NCI-H2107 (cell line): Measurements from ENCODE around the gene CYTH2.

ENCODE experiments used
- DNase-seq: peaks from one replicate; lab custom pipeline; 2025; lab: John Stamatoyannopoulos, UW

The CYTH2 gene, protein sequence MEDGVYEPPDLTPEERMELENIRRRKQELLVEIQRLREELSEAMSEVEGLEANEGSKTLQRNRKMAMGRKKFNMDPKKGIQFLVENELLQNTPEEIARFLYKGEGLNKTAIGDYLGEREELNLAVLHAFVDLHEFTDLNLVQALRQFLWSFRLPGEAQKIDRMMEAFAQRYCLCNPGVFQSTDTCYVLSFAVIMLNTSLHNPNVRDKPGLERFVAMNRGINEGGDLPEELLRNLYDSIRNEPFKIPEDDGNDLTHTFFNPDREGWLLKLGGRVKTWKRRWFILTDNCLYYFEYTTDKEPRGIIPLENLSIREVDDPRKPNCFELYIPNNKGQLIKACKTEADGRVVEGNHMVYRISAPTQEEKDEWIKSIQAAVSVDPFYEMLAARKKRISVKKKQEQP

DNA sequence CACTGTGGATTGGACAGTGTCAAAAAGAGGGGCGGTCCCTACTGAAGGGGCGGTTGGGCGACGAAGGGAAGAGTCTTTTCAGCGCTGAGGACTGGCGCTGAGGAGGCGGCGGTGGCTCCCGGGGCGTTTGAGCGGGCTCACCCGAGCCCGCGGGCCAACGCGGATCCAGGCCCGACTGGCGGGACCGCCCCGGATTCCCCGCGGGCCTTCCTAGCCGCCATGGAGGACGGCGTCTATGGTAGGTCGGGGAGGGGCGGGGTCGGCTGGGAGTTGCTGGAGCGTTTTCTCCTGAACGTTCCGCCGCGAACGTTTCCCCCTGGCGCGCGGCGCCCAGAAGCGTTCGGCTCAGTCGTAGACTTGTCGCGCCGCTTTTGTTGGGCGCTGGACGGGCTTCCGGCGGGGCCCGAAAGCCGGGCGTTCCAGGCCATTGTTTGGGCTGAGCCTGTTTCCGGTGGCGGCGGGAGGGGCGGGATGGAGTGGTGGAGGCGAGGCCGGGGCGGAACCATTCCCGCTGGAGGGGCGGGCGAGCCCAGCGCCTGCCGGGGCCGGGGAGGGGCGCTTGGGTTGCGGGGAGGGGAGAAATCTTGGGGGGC lies at the start of gene CYTH2:
CYTH2 (plus strand) TSS at position 81 of the 593 bp plus-strand sequence; CDS start at position 220, 139 bp downstream.
- peak; percentile 32 for DNase-seq

DNA sequence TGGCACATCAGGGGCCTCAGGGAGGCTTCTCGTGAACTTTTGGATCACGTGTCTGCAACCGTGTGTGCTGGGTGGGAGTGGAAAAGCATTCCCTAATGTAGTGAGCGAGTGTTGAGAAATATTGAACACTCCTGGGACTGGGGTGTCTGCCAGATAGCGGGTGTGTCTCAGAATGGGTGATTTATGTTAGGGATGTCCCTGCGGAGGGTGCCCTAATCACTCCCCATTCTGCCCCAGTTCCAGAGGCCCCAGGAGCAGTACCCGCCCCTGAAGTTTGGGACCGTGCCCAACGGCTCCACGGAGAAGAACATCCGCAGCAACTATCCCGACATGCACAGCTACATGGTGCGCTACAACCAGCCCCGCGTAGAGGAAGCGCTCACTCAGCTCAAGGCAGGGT lies 47.6 kb upstream of the CYTH2 start:
- DNase-seq: no peak

- DNase-seq: no peak
Observed at GRCh38 chr19:48424694-48425219, 44.4 kb upstream of the CYTH2 start.

DNA sequence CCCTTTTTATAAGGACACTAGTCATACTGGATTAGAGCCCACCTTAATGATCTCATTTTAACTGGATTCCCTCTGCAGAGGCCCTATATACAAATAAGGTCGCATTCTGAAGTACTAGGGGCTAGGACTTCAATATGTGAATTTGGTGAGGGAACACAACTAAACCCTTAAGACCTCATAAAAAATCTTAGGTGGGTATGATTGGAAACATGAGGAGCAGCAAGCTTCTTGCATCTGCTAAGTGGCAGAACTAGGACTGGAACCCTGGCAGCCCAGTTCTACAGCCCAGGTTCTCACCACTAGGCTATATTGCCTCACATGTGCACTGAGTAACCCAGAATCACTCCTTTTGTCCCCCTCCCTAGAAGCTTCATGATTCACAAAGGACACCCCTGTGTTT lies 40.5 kb upstream of the CYTH2 start:
- no peak for DNase-seq

GRCh38 chr19:48433337-48433736 lies 35.8 kb upstream of the CYTH2 start:
- no peak for DNase-seq

GRCh38 chr19:48436586-48436985 lies 32.6 kb upstream of the CYTH2 start:
- no peak for DNase-seq

- no peak for DNase-seq
Observed at GRCh38 chr19:48441360-48442050, 27.7 kb upstream of the CYTH2 start.

DNA sequence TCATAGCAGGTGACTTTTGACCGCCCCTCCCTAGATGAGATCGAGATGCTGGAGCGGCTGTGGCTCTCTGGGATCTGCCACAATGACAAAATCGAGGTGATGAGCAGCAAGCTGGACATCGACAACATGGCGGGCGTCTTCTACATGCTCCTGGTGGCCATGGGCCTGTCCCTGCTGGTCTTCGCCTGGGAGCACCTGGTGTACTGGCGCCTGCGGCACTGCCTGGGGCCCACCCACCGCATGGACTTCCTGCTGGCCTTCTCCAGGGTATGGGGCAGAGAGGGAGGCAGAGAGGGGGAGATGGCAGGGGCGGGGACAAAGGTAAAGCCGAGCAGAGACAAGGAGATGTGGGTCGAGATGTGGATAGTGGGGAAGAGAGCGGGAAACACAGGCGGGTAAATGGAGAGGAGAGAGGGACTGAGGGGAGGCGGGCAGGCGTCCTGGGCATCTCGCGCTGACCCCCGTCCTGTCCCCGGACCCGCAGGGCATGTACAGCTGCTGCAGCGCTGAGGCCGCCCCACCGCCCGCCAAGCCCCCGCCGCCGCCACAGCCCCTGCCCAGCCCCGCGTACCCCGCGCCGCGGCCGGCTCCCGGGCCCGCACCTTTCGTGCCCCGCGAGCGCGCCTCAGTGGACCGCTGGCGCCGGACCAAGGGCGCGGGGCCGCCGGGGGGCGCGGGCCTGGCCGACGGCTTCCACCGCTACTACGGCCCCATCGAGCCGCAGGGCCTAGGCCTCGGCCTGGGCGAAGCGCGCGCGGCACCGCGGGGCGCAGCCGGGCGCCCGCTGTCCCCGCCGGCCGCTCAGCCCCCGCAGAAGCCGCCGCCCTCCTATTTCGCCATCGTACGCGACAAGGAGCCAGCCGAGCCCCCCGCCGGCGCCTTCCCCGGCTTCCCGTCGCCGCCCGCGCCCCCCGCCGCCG lies 26.8 kb upstream of the CYTH2 start:
- no peak for DNase-seq

GRCh38 chr19:48443256-48443655 lies 25.9 kb upstream of the CYTH2 start:
- DNase-seq: no peak

GRCh38 chr19:48443731-48444128 lies 25.4 kb upstream of the CYTH2 start:
- DNase-seq: no peak

DNA sequence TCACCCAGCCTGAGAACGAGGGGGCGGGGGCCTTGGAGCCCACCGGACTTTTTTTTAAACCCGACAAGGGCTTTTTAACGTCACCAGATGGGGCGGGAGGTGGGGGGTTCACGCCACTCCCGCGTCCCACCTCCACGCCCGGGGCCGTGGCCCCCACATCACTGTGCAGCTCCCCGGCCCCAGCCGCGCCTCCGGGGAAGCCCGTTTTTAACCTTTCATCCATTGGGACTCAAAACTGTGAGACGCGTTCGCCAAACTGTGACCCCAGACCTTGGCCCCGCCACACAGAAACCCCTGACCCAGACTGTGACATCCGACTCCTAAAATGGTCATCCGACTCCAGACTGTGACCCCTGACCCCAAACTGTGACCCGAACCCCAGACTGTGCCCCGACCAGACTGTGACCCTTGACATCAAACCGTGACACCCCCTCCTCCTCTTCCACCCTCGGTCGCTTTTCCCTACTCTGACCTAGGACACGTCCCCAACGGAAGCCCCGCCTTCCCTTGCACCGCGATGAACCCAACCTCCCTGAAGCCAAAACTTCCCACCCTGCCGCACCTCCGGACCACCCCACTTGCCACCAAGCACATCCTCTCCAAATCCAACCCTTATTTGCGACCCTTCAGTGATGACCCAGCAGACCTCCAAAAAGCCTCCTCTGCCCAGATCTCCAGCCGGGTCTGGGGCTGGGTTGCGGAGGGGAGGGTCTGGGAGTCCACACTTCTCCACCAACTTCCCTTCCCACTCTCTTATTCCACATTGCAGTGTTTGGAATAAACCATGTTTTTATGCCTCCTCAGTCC lies 24.8 kb upstream of the CYTH2 start:
- DNase-seq: no peak

GRCh38 chr19:48444936-48445200 lies 24.3 kb upstream of the CYTH2 start:
- no peak for DNase-seq

DNA sequence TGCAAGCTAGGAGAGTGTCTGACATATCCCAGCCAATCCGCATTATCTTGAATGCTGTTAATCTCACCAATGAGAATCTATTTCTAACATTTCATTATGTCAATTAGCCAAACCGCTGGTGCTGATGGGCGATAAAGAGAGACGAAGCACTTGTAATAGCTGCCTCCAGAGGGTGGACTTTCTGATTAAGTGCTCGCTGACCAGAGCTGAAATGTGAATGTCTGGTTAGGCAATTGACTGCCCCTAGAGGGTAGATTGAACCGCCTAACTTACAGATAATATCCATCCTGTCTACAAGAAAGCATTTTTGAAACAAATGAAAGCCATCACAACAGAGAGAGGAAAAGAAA lies 23.9 kb upstream of the CYTH2 start:
- DNase-seq: no peak

- peak; percentile 89 for DNase-seq
Observed at GRCh38 chr19:48445606-48446481, 23.3 kb upstream of the CYTH2 start, which contains the start of gene GRWD1. Gene GRWD1 (plus strand): TSS chr19:48445983. CDS start chr19:48446006, 23 bp downstream.

- no peak for DNase-seq
Observed at GRCh38 chr19:48446579-48446978, 22.6 kb upstream of the CYTH2 start.

GRCh38 chr19:48448563-48448962 lies 20.6 kb upstream of the CYTH2 start:
- no peak for DNase-seq

- no peak for DNase-seq
Observed at GRCh38 chr19:48450441-48450840, 18.7 kb upstream of the CYTH2 start.

- DNase-seq: no peak
Observed at GRCh38 chr19:48450863-48451262, 18.3 kb upstream of the CYTH2 start.

- DNase-seq: no peak
Observed at GRCh38 chr19:48451624-48452023, 17.5 kb upstream of the CYTH2 start.
